CD14-positive monocyte (primary cell): ENCODE results near the gene ADCY1. TPM values are rescaled to one million over a fixed set of nuclear protein-coding genes. Genes with fewer than 3 reads are reported as not detected.

Experiments
- DNase-seq, 3 donors: peaks; one replicate each; pipeline ENCODE4 v3.0.0-alpha.2; 2011 to 2022
- H2AFZ ChIP-seq: 2 replicates; pipeline ENCODE4 v1.6.0; 2012; ENCODE audit warnings: mild to moderate bottlenecking, low read depth, low read length, inconsistent platforms; ENCODE audit not compliant: insufficient read depth, poor library complexity, severe bottlenecking
- H3K27ac ChIP-seq, 2 donors: 1 replicate in 1 of 2; 2 replicates in 1 of 2; pipeline ENCODE4 v1.5.1; 2012 to 2013; ENCODE audit warnings: low read length in 2 of 2, control low read depth in 1 of 2, inconsistent platforms in 1 of 2, low read depth in 1 of 2, mild to moderate bottlenecking in 1 of 2
- H3K27me3 ChIP-seq, 2 donors: one replicate each; pipeline versions ENCODE4 v1.6.0 to v1.6.1; 2011 to 2013; ENCODE audit warnings: low read length in 2 of 2; ENCODE audit not compliant: control insufficient read depth in 2 of 2, insufficient read depth in 2 of 2
- H3K36me3 ChIP-seq, 2 donors: replicated peaks in 1 of 2; 1 replicate in 1 of 2; 2 replicates in 1 of 2; pipeline versions ENCODE4 v1.5.1 to v1.6.1; 2012 to 2013; ENCODE audit warnings: low read length in 2 of 2, control low read depth in 1 of 2, inconsistent platforms in 1 of 2, mild to moderate bottlenecking in 1 of 2; ENCODE audit not compliant: insufficient read depth in 2 of 2, control insufficient read depth in 1 of 2
- H3K4me1 ChIP-seq, 2 donors: 1 replicate in 1 of 2; 2 replicates in 1 of 2; pipeline versions ENCODE4 v1.5.1 to v1.6.1; 2012 to 2013; ENCODE audit warnings: low read length in 2 of 2, control low read depth in 1 of 2, inconsistent platforms in 1 of 2, mild to moderate bottlenecking in 1 of 2, moderate library complexity in 1 of 2; ENCODE audit not compliant: insufficient read depth in 2 of 2, control insufficient read depth in 1 of 2
- H3K4me2 ChIP-seq: replicated peaks from 2 replicates; pipeline ENCODE3; 2012; ENCODE audit warnings: low read length, moderate library complexity, mild to moderate bottlenecking; ENCODE audit not compliant: poor library complexity, severe bottlenecking; ENCODE audit errors: extremely low read depth
- H3K4me3 ChIP-seq, 3 experiments: fragments of 200-600 bp in 1 of 3; sonication (generic) in 1 of 3; replicated peaks in 1 of 3; 1 replicate in 2 of 3; 2 replicates in 1 of 3; pipeline ENCODE4 v1.5.1; 2011 to 2013; ENCODE audit warnings: low read length in 3 of 3, mild to moderate bottlenecking in 3 of 3, control low read depth in 2 of 3, low read depth in 2 of 3, inconsistent platforms in 1 of 3, moderate library complexity in 1 of 3
- H3K79me2 ChIP-seq: 2 replicates; pipeline ENCODE4 v1.6.0; 2012; ENCODE audit warnings: mild to moderate bottlenecking, control low read depth, inconsistent platforms, low read length, moderate library complexity; ENCODE audit not compliant: insufficient read depth
- H3K9ac ChIP-seq: 2 replicates; pipeline ENCODE4 v1.6.0; 2017; ENCODE audit warnings: low read length, mild to moderate bottlenecking; ENCODE audit not compliant: insufficient read depth, poor library complexity, severe bottlenecking
- H3K9me3 ChIP-seq, 2 donors: replicated peaks in 1 of 2; 1 replicate in 1 of 2; 2 replicates in 1 of 2; pipeline versions ENCODE4 v1.5.1 to v1.6.1; 2012 to 2013; ENCODE audit warnings: low read length in 2 of 2, control low read depth in 1 of 2; ENCODE audit not compliant: control insufficient read depth in 1 of 2, insufficient read depth in 1 of 2
- H4K20me1 ChIP-seq: 2 replicates; pipeline ENCODE4 v1.6.0; 2012; ENCODE audit warnings: mild to moderate bottlenecking, low read length, control low read depth, moderate library complexity; ENCODE audit not compliant: insufficient read depth
- H3K27ac Mint-ChIP-seq, 7 donors: one replicate each; pipeline ENCODE4 v1.8.0; 2020; ENCODE audit warnings: mild to moderate bottlenecking in 7 of 7, mixed read lengths in 7 of 7, moderate library complexity in 6 of 7, inconsistent platforms in 2 of 7
- H3K27me3 Mint-ChIP-seq, 3 donors: one replicate each; pipeline ENCODE4 v1.8.0; 2021 to 2022; ENCODE audit warnings: low read depth in 3 of 3, mild to moderate bottlenecking in 3 of 3, mixed read lengths in 3 of 3, moderate library complexity in 3 of 3, inconsistent platforms in 1 of 3
- H3K36me3 Mint-ChIP-seq, 2 donors: one replicate each; pipeline ENCODE4 v1.8.0; 2020; ENCODE audit warnings: mixed read lengths in 2 of 2, inconsistent platforms in 1 of 2, mild to moderate bottlenecking in 1 of 2
- H3K4me1 Mint-ChIP-seq: one replicate; pipeline ENCODE4 v1.8.0; 2020; ENCODE audit warnings: mild to moderate bottlenecking, mixed read lengths
- H3K4me3 Mint-ChIP-seq, 2 donors: one replicate each; pipeline ENCODE4 v1.8.0; 2020; ENCODE audit warnings: mild to moderate bottlenecking in 2 of 2, mixed read lengths in 2 of 2, moderate library complexity in 1 of 2
- H3K9me3 Mint-ChIP-seq, 7 donors: one replicate each; pipeline ENCODE4 v1.8.0; 2020 to 2022; ENCODE audit warnings: mixed read lengths in 7 of 7, mild to moderate bottlenecking in 6 of 7, moderate library complexity in 6 of 7, inconsistent platforms in 2 of 7
- WGBS: methylation state at CpG from one replicate; pipeline ENCODE4 v1.1.5; 2013; ENCODE audit warnings: missing lambda C conversion rate; ENCODE audit not compliant: insufficient coverage; 5-methylcytosine and 5-hydroxymethylcytosine counted together
- intact Hi-C, 2 donors: fragments of 100-400 bp; cut with micrococcal nuclease; formaldehyde crosslinking; loops; one replicate each; pipeline versions ENCODE4 v1.15.0 to v1.15.1; 2023
- polyA plus RNA-seq, 3 donors: library from polyadenylated mRNA; depleted of rRNA in 1 of 3; unstranded in 2 of 3; stranded (reverse) in 1 of 3; fragments of 300-500 nt in 2 of 3; fragments of >200 nt in 1 of 3; fragmentation: Illumina TruSeq in 2 of 3; gene quantifications; 1 replicate in 2 of 3; 2 replicates in 1 of 3; pipeline ENCODE4 v1.2.3, GENCODE V29; 2012 to 2021
- TF ChIP-seq, protein P1 (sequence below): fragments of 200-600 bp; IDR thresholded peaks from one replicate; pipeline ENCODE4 v1.8.0; 2022; ENCODE audit warnings: antibody characterized with exemption, mild to moderate bottlenecking

The ADCY1 gene
- polyA plus RNA-seq, 3 donors = 0.01 TPM; not detected in 2

GRCh38 chr7:45590679-45591057 lies 16.5 kb downstream of the ADCY1 start:
- no peak overlapping the region for H3K4me2 ChIP-seq
- TF ChIP-seq, protein P1, sequence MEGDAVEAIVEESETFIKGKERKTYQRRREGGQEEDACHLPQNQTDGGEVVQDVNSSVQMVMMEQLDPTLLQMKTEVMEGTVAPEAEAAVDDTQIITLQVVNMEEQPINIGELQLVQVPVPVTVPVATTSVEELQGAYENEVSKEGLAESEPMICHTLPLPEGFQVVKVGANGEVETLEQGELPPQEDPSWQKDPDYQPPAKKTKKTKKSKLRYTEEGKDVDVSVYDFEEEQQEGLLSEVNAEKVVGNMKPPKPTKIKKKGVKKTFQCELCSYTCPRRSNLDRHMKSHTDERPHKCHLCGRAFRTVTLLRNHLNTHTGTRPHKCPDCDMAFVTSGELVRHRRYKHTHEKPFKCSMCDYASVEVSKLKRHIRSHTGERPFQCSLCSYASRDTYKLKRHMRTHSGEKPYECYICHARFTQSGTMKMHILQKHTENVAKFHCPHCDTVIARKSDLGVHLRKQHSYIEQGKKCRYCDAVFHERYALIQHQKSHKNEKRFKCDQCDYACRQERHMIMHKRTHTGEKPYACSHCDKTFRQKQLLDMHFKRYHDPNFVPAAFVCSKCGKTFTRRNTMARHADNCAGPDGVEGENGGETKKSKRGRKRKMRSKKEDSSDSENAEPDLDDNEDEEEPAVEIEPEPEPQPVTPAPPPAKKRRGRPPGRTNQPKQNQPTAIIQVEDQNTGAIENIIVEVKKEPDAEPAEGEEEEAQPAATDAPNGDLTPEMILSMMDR = no peak
- no peaks in the 10 kb centered on the region for H3K4me1 ChIP-seq
- no peaks in the 10 kb centered on the region for H4K20me1 ChIP-seq
- H3K27ac Mint-ChIP-seq = no peak overlapping the region
- H3K4me1 Mint-ChIP-seq = no peaks in the 10 kb centered on the region
- no peak overlapping the region for H3K27ac ChIP-seq
- DNase-seq = no peak
- H3K36me3 ChIP-seq = no peaks in the 10 kb centered on the region
- no peak overlapping the region for H3K4me3 Mint-ChIP-seq
- H3K36me3 Mint-ChIP-seq = no peaks in the 10 kb centered on the region
- no peak overlapping the region for H3K4me3 ChIP-seq
- no peaks in the 10 kb centered on the region for H3K27me3 ChIP-seq
- no peak overlapping the region for H2AFZ ChIP-seq
- H3K79me2 ChIP-seq = no peaks in the 10 kb centered on the region
- intact Hi-C loops = no loop called here
- WGBS = 57% methylated on average over 3 of the region's 5 CpGs
- H3K9me3 ChIP-seq = no peaks in the 10 kb centered on the region
- no peak overlapping the region for H3K9ac ChIP-seq
- peaks cover 0 to 2% (median 0%) of the 10 kb centered on the region in 7 donors for H3K9me3 Mint-ChIP-seq
- H3K27me3 Mint-ChIP-seq = peaks cover 3 to 6% (median 5%) of the 10 kb centered on the region in 3 donors

- Mint-ChIP-seq H3K4me1 (no peaks in the 10 kb centered on the region), H3K36me3 (no peaks in the 10 kb centered on the region), H3K4me3 (no peak overlapping the region), H3K27me3 (peaks cover 3 to 6% (median 6%) of the 10 kb centered on the region in 3 donors), H3K9me3 (peaks cover 0 to 2% (median 0%) of the 10 kb centered on the region in 7 donors), H3K27ac (no peak overlapping the region)
- TF ChIP-seq, protein P1 = no peak
- 78% methylated on average over 5 of the region's 11 CpGs for WGBS
- Histone ChIP-seq H3K4me3 (no peak overlapping the region), H4K20me1 (no peaks in the 10 kb centered on the region), H3K4me2 (no peak overlapping the region), H3K79me2 (no peaks in the 10 kb centered on the region), H2AFZ (no peak overlapping the region), H3K4me1 (no peaks in the 10 kb centered on the region), H3K9me3 (no peaks in the 10 kb centered on the region), H3K9ac (no peak overlapping the region), H3K27me3 (no peaks in the 10 kb centered on the region), H3K27ac (no peak overlapping the region), H3K36me3 (no peaks in the 10 kb centered on the region)
- no peak for DNase-seq
- intact Hi-C loops = no loop called here
Observed at GRCh38 chr7:45591101-45591906, 17.1 kb downstream of the ADCY1 start.
